Heart left ventricle (tissue), 13 donors: ENCODE data around the gene PPIG.

Source experiments
- POLR2A ChIP-seq, 2 donors: fragments of 450-650 bp; IDR thresholded peaks; one replicate each; pipeline ENCODE4 v1.6.1; 2017; ENCODE audit warnings: antibody characterized with exemption in 2 of 2, mild to moderate bottlenecking in 2 of 2, moderate library complexity in 2 of 2
- TF ChIP-seq, protein P1 (sequence below), 12 donors: fragments of 200-600 bp; sonication (generic) in 4 of 12; IDR thresholded peaks; one replicate each; pipeline versions ENCODE4 v1.5.0 to v1.8.0; 2018 to 2022; ENCODE audit warnings: antibody characterized with exemption in 12 of 12, mild to moderate bottlenecking in 5 of 12
- donor health status: ischemic (EF 13 %, LVEDD 7.1; RV severe dilation, severe dysfunction).
- donor health status: DM: no; HTN: yes; CAD: no.
- donor health status: DM: no; HTN: no; CAD: no.
- donor health status: ischemic (EF 25% LVEDD 6.9; RV normal size, moderate dysfunction).
- donor health status: ischemic (EF 25% LVEDD 5.7; RV mildly dilated, moderate dysfunction).
- donor health status: ischemic (EF 35%, LVEDD 5.7; RV mildly dilated, moderate dysfunction).
- donor health status: nonischemic (EF 11% LVEDD 7.7; RV severe dilation, severe dysfunction).
- donor health status: DM: yes; HTN: yes; CAD: no.
- donor health status: PGD.
- donor health status: ischemic (EF 29% LVEDD 5.4; RV normal size, mild dysfunction).
- donor health status: nonischemic (EF 23%, LVEDD 6.1; RV moderate dilation, normal function).

GRCh38 chr2:169673106-169673505 is 89.0 kb downstream of the PPIG start:
- TF ChIP-seq, protein P1, sequence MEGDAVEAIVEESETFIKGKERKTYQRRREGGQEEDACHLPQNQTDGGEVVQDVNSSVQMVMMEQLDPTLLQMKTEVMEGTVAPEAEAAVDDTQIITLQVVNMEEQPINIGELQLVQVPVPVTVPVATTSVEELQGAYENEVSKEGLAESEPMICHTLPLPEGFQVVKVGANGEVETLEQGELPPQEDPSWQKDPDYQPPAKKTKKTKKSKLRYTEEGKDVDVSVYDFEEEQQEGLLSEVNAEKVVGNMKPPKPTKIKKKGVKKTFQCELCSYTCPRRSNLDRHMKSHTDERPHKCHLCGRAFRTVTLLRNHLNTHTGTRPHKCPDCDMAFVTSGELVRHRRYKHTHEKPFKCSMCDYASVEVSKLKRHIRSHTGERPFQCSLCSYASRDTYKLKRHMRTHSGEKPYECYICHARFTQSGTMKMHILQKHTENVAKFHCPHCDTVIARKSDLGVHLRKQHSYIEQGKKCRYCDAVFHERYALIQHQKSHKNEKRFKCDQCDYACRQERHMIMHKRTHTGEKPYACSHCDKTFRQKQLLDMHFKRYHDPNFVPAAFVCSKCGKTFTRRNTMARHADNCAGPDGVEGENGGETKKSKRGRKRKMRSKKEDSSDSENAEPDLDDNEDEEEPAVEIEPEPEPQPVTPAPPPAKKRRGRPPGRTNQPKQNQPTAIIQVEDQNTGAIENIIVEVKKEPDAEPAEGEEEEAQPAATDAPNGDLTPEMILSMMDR (IDR thresholded peaks at IDR 0.05): no peak
- no peak for TF ChIP-seq POLR2A (IDR thresholded peaks at IDR 0.05)
